B cell (primary cell): ENCODE data around the gene TIGD3.

ENCODE experiments used
- EZH2 ChIP-seq: IDR thresholded peaks from 2 replicates; pipeline ENCODE4 v1.6.1; 2012; ENCODE audit warnings: borderline replicate concordance, low read depth, mild to moderate bottlenecking, moderate library complexity, low read length; ENCODE audit not compliant: insufficient read depth, poor library complexity, severe bottlenecking
- TF ChIP-seq, protein P1 (sequence below): fragments of 200-600 bp; IDR thresholded peaks from one replicate; pipeline ENCODE4 v1.8.0; 2022; ENCODE audit warnings: antibody characterized with exemption, mild to moderate bottlenecking

DNA sequence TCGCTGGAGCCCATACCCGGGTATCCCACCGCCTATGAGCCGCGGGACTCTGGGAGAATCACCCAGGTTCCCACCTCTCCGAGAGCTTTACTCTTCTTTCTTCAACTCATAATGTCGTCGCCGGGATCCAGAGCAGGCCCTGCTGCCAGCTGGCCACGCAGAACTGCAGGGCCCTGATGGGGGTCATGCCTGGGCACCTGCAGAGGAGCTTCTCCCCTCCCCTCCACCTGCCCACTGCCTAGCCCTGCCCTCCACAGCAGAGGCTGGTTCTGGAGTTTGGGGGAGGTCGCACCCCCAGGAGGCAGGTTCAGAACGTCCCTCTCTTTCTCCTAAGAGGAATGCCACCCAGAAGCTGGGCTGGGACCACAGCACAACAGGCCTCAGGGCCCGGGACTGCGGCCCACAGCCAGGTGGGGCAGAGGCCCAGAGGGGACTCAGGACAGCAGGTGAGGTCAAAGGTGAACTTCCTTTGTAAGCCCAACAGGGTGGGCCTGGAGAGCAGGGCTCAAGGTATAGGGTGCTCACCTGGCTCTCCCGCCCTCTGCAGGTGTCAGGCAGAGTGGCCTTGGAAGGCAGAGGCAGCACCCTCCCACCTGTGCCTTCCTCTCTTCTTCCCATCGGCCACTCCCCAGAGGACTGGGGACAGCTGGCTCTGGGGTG is 26.0 kb downstream of the TIGD3 start:
- TF ChIP-seq, protein P1, sequence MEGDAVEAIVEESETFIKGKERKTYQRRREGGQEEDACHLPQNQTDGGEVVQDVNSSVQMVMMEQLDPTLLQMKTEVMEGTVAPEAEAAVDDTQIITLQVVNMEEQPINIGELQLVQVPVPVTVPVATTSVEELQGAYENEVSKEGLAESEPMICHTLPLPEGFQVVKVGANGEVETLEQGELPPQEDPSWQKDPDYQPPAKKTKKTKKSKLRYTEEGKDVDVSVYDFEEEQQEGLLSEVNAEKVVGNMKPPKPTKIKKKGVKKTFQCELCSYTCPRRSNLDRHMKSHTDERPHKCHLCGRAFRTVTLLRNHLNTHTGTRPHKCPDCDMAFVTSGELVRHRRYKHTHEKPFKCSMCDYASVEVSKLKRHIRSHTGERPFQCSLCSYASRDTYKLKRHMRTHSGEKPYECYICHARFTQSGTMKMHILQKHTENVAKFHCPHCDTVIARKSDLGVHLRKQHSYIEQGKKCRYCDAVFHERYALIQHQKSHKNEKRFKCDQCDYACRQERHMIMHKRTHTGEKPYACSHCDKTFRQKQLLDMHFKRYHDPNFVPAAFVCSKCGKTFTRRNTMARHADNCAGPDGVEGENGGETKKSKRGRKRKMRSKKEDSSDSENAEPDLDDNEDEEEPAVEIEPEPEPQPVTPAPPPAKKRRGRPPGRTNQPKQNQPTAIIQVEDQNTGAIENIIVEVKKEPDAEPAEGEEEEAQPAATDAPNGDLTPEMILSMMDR: no peak
- no peak for TF ChIP-seq EZH2
